Activated CD4-positive, CD25-positive, alpha-beta regulatory T cell treated with anti-CD3 and anti-CD28 coated beads, Interleukin-2, amount 50 U/mL, for 16 hours (primary cell): ENCODE measurements around the gene ANKRD22.
"Not testable (repeated sequence)": the region's sequence is repeated elsewhere in the genome, so short reads cannot be mapped to it uniquely, and the experiment has no call there.

Source experiments
- DNase-seq: peaks from one replicate; pipeline ENCODE4 v3.0.0-alpha.2; 2020; ENCODE audit warnings: low read depth, low spot score

The ANKRD22 gene

GRCh38 chr10:88851706-88852105, at the start of gene ANKRD22:
TSS of gene ANKRD22 (minus strand) at chr10:88851844. CDS start at chr10:88851607, 237 bp downstream.
- no peak for DNase-seq

GRCh38 chr10:88899886-88900285, 48.2 kb upstream of the ANKRD22 start:
- no peak for DNase-seq

GRCh38 chr10:88898727-88899126, 47.1 kb upstream of the ANKRD22 start:
- DNase-seq, result no peak

- DNase-seq, result no peak
Measured at GRCh38 chr10:88896994-88897853, 45.6 kb upstream of the ANKRD22 start.

- no peak for DNase-seq
Measured at GRCh38 chr10:88896372-88896993, 44.8 kb upstream of the ANKRD22 start.

GRCh38 chr10:88895250-88895649, 43.6 kb upstream of the ANKRD22 start:
- DNase-seq, result no peak

GRCh38 chr10:88893611-88894010, 42.0 kb upstream of the ANKRD22 start:
- DNase-seq, result no peak

GRCh38 chr10:88892222-88892967, 40.8 kb upstream of the ANKRD22 start:
- no peak for DNase-seq

GRCh38 chr10:88890681-88891381, 39.2 kb upstream of the ANKRD22 start:
- DNase-seq, result no peak

GRCh38 chr10:88889559-88890337, 38.1 kb upstream of the ANKRD22 start:
- DNase-seq, result no peak

- no peak for DNase-seq
Measured at GRCh38 chr10:88888810-88889445, 37.3 kb upstream of the ANKRD22 start.

GRCh38 chr10:88886557-88886956, 34.9 kb upstream of the ANKRD22 start:
- no peak for DNase-seq

- no peak for DNase-seq
Measured at GRCh38 chr10:88883448-88883809, 31.8 kb upstream of the ANKRD22 start.

GRCh38 chr10:88882646-88883447, 31.2 kb upstream of the ANKRD22 start:
- not testable (repeated sequence) for DNase-seq

GRCh38 chr10:88881922-88882645, 30.4 kb upstream of the ANKRD22 start:
- no peak for DNase-seq

- DNase-seq, result no peak
Measured at GRCh38 chr10:88881320-88881719, 29.7 kb upstream of the ANKRD22 start.

- peak; percentile 46 for DNase-seq
Measured at GRCh38 chr10:88880282-88881076, 28.8 kb upstream of the ANKRD22 start.
